Mammary epithelial cell (primary cell): Measurements from ENCODE around the gene PARP8.

Experiments
- CTCF ChIP-seq, 2 donors: IDR thresholded peaks in 1 of 2; conservative IDR thresholded peaks in 1 of 2; 2 replicates each; pipeline ENCODE4 v1.5.1; 2011 to 2012; ENCODE audit warnings: inconsistent platforms in 2 of 2, low read length in 2 of 2, mild to moderate bottlenecking in 2 of 2, control low read depth in 1 of 2, low read depth in 1 of 2; ENCODE audit not compliant: insufficient read depth in 1 of 2; ENCODE audit errors: extremely low read depth in 1 of 2
- EZH2 ChIP-seq: IDR thresholded peaks from 2 replicates; pipeline ENCODE4 v1.6.1; 2012; ENCODE audit warnings: low read length, inconsistent platforms, borderline replicate concordance

GRCh38 chr5:50749181-50749580 lies 82.7 kb downstream of the PARP8 start:
- TF ChIP-seq CTCF (conservative IDR thresholded peaks at IDR 0.05 in 1 of 2, IDR thresholded peaks at IDR 0.05 in 1 of 2; ENCODE audit: extremely low read depth in 1 of 2, insufficient read depth in 1 of 2, low read depth in 1 of 2, low read length in 2 of 2) (no peak), EZH2 (no peak)
